SK-N-SH (cell line): Measurements from ENCODE around the gene DLG2. TPM values are rescaled to one million over a fixed set of nuclear protein-coding genes. Genes with fewer than 3 reads are reported as not detected.

Source experiments
- CTCF ChIA-PET: fragments of 300-600, 350-600 bp; formaldehyde crosslinking; extraction: SDS; loops from one replicate; lab custom pipeline; 2021; lab: Yijun Ruan, JAX
- POLR2A ChIA-PET: fragments of 350-600 bp; sonication (Branson Sonifier 250); formaldehyde crosslinking; extraction: SDS; loops from one replicate; lab custom pipeline; 2020; ENCODE audit warnings: antibody characterized with exemption, inconsistent platforms; lab: Yijun Ruan, JAX
- DNase-seq: peaks from one replicate; pipeline ENCODE4 v3.0.0; 2012
- H2AFZ ChIP-seq: fragments of 200-600 bp; sonication (generic); 2 replicates; pipeline ENCODE4 v1.8.1; 2016; ENCODE audit warnings: antibody characterized with exemption, mild to moderate bottlenecking, low read depth
- H3F3A ChIP-seq: fragments of 200-600 bp; sonication (generic); replicated peaks from 2 replicates; pipeline ENCODE3; 2016; ENCODE audit warnings: antibody characterized with exemption, mild to moderate bottlenecking; ENCODE audit not compliant: insufficient read depth
- H3K27ac ChIP-seq, 2 experiments: fragments of 200-500 bp in 1 of 2; fragments of 200-600 bp in 1 of 2; sonication (Bioruptor generic) in 1 of 2; sonication (generic), shearing (Covaris generic) in 1 of 2; 2 replicates each; pipeline versions ENCODE4 v1.5.1 to v1.6.1; 2014 to 2016; ENCODE audit warnings: low read depth in 2 of 2, inconsistent platforms in 1 of 2, low read length in 1 of 2, mild to moderate bottlenecking in 1 of 2, mixed read lengths in 1 of 2
- H3K27me3 ChIP-seq: fragments of 200-600 bp; sonication (generic), shearing (Covaris generic); 2 replicates; pipeline ENCODE4 v1.6.1; 2016; ENCODE audit warnings: mixed run types; ENCODE audit not compliant: insufficient read depth
- H3K36me3 ChIP-seq, 2 experiments: fragments of 200-500 bp in 1 of 2; fragments of 200-600 bp in 1 of 2; sonication (Bioruptor generic) in 1 of 2; sonication (generic) in 1 of 2; replicated peaks in 1 of 2; 2 replicates each; pipeline versions ENCODE3 to v1.5.1; 2014 to 2016; ENCODE audit warnings: low read length in 1 of 2, mild to moderate bottlenecking in 1 of 2; ENCODE audit not compliant: insufficient read depth in 2 of 2, control insufficient read depth in 1 of 2
- H3K4me1 ChIP-seq, 2 experiments: fragments of 200-500 bp in 1 of 2; fragments of 200-600 bp in 1 of 2; sonication (Bioruptor generic) in 1 of 2; sonication (generic), shearing (Covaris generic) in 1 of 2; 2 replicates each; pipeline versions ENCODE4 v1.5.1 to v1.6.1; 2014 to 2016; ENCODE audit warnings: low read depth in 1 of 2, low read length in 1 of 2, mixed run types in 1 of 2; ENCODE audit not compliant: insufficient read depth in 2 of 2, control insufficient read depth in 1 of 2
- H3K4me2 ChIP-seq: fragments of 200-600 bp; sonication (generic), shearing (Covaris generic); 2 replicates; pipeline ENCODE4 v1.6.1; 2017; ENCODE audit warnings: mixed run types
- H3K4me3 ChIP-seq, 2 experiments: fragments of 200-500 bp in 1 of 2; fragments of 200-600 bp in 1 of 2; sonication (Bioruptor generic) in 1 of 2; sonication (generic), shearing (Covaris generic) in 1 of 2; 2 replicates each; pipeline versions ENCODE4 v1.5.1 to v1.8.1; 2014 to 2016; ENCODE audit warnings: low read depth in 2 of 2, inconsistent platforms in 1 of 2, low read length in 1 of 2, mild to moderate bottlenecking in 1 of 2, mixed read lengths in 1 of 2, moderate library complexity in 1 of 2
- H3K79me2 ChIP-seq: fragments of 200-600 bp; sonication (generic); 2 replicates; pipeline ENCODE4 v1.8.1; 2017; ENCODE audit warnings: mild to moderate bottlenecking; ENCODE audit not compliant: insufficient read depth
- H3K9ac ChIP-seq: fragments of 200-600 bp; sonication (generic); 2 replicates; pipeline ENCODE4 v1.6.1; 2017; ENCODE audit warnings: mixed run types
- H3K9me2 ChIP-seq: fragments of 200-600 bp; sonication (generic); 2 replicates; pipeline ENCODE4 v1.6.1; 2017; ENCODE audit warnings: mixed run types
- H3K9me3 ChIP-seq: fragments of 200-600 bp; sonication (generic); 2 replicates; pipeline ENCODE4 v1.6.1; 2017; ENCODE audit warnings: mixed run types, mild to moderate bottlenecking, moderate library complexity
- H4K20me1 ChIP-seq: fragments of 200-600 bp; sonication (generic); 2 replicates; pipeline ENCODE4 v1.6.1; 2017; ENCODE audit warnings: mild to moderate bottlenecking, mixed run types; ENCODE audit not compliant: insufficient read depth
- EP300 ChIP-seq, 2 experiments: IDR thresholded peaks; 2 replicates each; pipeline versions ENCODE4 v1.4.0 to v1.6.1; 2012; ENCODE audit warnings: borderline replicate concordance in 1 of 2, low read depth in 1 of 2, low read length in 1 of 2
- FOSL2 ChIP-seq: IDR thresholded peaks from 2 replicates; pipeline ENCODE4 v1.4.0; 2012; ENCODE audit warnings: low read depth, mild to moderate bottlenecking, moderate library complexity, borderline replicate concordance
- FOXM1 ChIP-seq: IDR thresholded peaks from 2 replicates; pipeline ENCODE4 v1.4.0; 2012; ENCODE audit warnings: low read depth, mild to moderate bottlenecking
- IRF3 ChIP-seq: fragments of 150-350 bp; IDR thresholded peaks from 2 replicates; pipeline ENCODE4 v1.6.1; 2016; ENCODE audit warnings: mild to moderate bottlenecking, low read depth, low read length
- NFIC ChIP-seq: IDR thresholded peaks from 2 replicates; pipeline ENCODE4 v1.4.0; 2012; ENCODE audit warnings: borderline replicate concordance
- POLR2AphosphoS5 ChIP-seq: IDR thresholded peaks from 2 replicates; pipeline ENCODE4 v1.6.1; 2012; ENCODE audit warnings: low read depth, low read length
- RCOR1 ChIP-seq: fragments of 150-350 bp; IDR thresholded peaks from 2 replicates; pipeline ENCODE4 v1.6.1; 2017; ENCODE audit warnings: antibody characterized with exemption, low read length
- SMC3 ChIP-seq: IDR thresholded peaks from 2 replicates; pipeline ENCODE4 v1.6.1; 2012; ENCODE audit warnings: low read depth, low read length, improper control_type of control experiment
- TAF1 ChIP-seq: IDR thresholded peaks from 2 replicates; pipeline ENCODE4 v1.6.1; 2012; ENCODE audit warnings: low read depth, mild to moderate bottlenecking, low read length, moderate library complexity, borderline replicate concordance
- TCF12 ChIP-seq: IDR thresholded peaks from 2 replicates; pipeline ENCODE4 v1.4.0; 2012
- WGBS: methylation state at CpG from one replicate; pipeline ENCODE4 v1.1.6; 2017; ENCODE audit warnings: low lambda C conversion rate; 5-methylcytosine and 5-hydroxymethylcytosine counted together
- polyA plus RNA-seq, 3 experiments: library from polyadenylated mRNA; depleted of rRNA; stranded (reverse); fragments of >200 nt; gene quantifications; 2 replicates each; pipeline ENCODE4 v1.2.3, GENCODE V29; 2012
- TF ChIP-seq, protein P1 (sequence below): IDR thresholded peaks from 2 replicates; pipeline ENCODE4 v1.4.0; 2012; ENCODE audit warnings: low read depth, borderline replicate concordance

DLG2 gene
- polyA plus RNA-seq, 1 of the 3 experiments (the other 2 are of a cell fraction), result 0.21 TPM

- Histone ChIP-seq H3K4me2 (no peak overlapping the region), H4K20me1 (no peaks in the 10 kb centered on the region), H3K4me1 (no peaks in the 10 kb centered on the region), H3K36me3 (no peaks in the 10 kb centered on the region), H3K27me3 (no peaks in the 10 kb centered on the region), H3K4me3 (no peak overlapping the region), H2AFZ (no peak overlapping the region), H3K79me2 (no peaks in the 10 kb centered on the region), H3K9me3 (no peaks in the 10 kb centered on the region), H3K9ac (no peak overlapping the region), H3F3A (no peaks in the 10 kb centered on the region), H3K27ac (no peak overlapping the region), H3K9me2 (no peaks in the 10 kb centered on the region)
- 24% methylated on average over 3 of the region's 3 CpGs for WGBS
- POLR2A ChIA-PET, result no interaction called here
- no peak for TF ChIP-seq RCOR1
- no peak for TF ChIP-seq TCF12
- no peak for DNase-seq
- CTCF ChIA-PET, result no interaction called here
Measured at GRCh38 chr11:85525686-85526085, 101.5 kb downstream of the DLG2 start.

- no peaks in the 10 kb centered on the region for H3K9me2 ChIP-seq
- no peaks in the 10 kb centered on the region for H3K36me3 ChIP-seq
- no peaks in the 10 kb centered on the region for H3F3A ChIP-seq
- no peaks in the 10 kb centered on the region for H3K9me3 ChIP-seq
- no peak overlapping the region for H3K4me3 ChIP-seq
- no peak for TF ChIP-seq TAF1
- H3K4me1 ChIP-seq, result no peaks in the 10 kb centered on the region
- H3K9ac ChIP-seq, result no peak overlapping the region
- H3K27ac ChIP-seq, result no peak overlapping the region
- H4K20me1 ChIP-seq, result no peaks in the 10 kb centered on the region
- no peaks in the 10 kb centered on the region for H3K27me3 ChIP-seq
- POLR2A ChIA-PET, result no interaction called here
- H2AFZ ChIP-seq, result no peak overlapping the region
- H3K79me2 ChIP-seq, result no peaks in the 10 kb centered on the region
- CTCF ChIA-PET, result no interaction called here
- no peak overlapping the region for H3K4me2 ChIP-seq
- DNase-seq, result no peak
Measured at GRCh38 chr11:85517272-85517671, 109.9 kb downstream of the DLG2 start.

- no CpG with 5 or more reads among the region's 5 CpGs for WGBS
- POLR2A ChIA-PET, result no interaction called here
- H3K9me2 ChIP-seq, result no peaks in the 10 kb centered on the region
- DNase-seq, result no peak
- no peaks in the 10 kb centered on the region for H4K20me1 ChIP-seq
- H2AFZ ChIP-seq, result no peak overlapping the region
- H3K36me3 ChIP-seq, result no peaks in the 10 kb centered on the region
- H3K27ac ChIP-seq, result no peak overlapping the region
- H3K4me3 ChIP-seq, result no peak overlapping the region
- H3K4me2 ChIP-seq, result no peak overlapping the region
- H3K27me3 ChIP-seq, result no peaks in the 10 kb centered on the region
- CTCF ChIA-PET, result no interaction called here
- H3K79me2 ChIP-seq, result no peaks in the 10 kb centered on the region
- H3K9me3 ChIP-seq, result no peaks in the 10 kb centered on the region
- TF ChIP-seq FOSL2, result no peak
- no peak for TF ChIP-seq NFIC
- TF ChIP-seq SMC3, result no peak
- no peak for TF ChIP-seq FOXM1
- TF ChIP-seq TCF12, result no peak
- TF ChIP-seq, protein P1, sequence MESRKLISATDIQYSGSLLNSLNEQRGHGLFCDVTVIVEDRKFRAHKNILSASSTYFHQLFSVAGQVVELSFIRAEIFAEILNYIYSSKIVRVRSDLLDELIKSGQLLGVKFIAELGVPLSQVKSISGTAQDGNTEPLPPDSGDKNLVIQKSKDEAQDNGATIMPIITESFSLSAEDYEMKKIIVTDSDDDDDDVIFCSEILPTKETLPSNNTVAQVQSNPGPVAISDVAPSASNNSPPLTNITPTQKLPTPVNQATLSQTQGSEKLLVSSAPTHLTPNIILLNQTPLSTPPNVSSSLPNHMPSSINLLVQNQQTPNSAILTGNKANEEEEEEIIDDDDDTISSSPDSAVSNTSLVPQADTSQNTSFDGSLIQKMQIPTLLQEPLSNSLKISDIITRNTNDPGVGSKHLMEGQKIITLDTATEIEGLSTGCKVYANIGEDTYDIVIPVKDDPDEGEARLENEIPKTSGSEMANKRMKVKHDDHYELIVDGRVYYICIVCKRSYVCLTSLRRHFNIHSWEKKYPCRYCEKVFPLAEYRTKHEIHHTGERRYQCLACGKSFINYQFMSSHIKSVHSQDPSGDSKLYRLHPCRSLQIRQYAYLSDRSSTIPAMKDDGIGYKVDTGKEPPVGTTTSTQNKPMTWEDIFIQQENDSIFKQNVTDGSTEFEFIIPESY, result no peak
- no peak for TF ChIP-seq RCOR1
- no peak for TF ChIP-seq POLR2AphosphoS5
- TF ChIP-seq EP300 (IDR thresholded peaks at IDR 0.05; ENCODE audit: borderline replicate concordance in 1 of 2, low read depth in 1 of 2, low read length in 1 of 2), result no peak
- TF ChIP-seq IRF3, result no peak
- H3F3A ChIP-seq, result no peaks in the 10 kb centered on the region
- no peak overlapping the region for H3K9ac ChIP-seq
- no peaks in the 10 kb centered on the region for H3K4me1 ChIP-seq
Measured at GRCh38 chr11:85495918-85496317, 131.2 kb downstream of the DLG2 start.
